Adrenal gland (tissue), 5 donors: ENCODE data around the gene ITFG1.

ENCODE experiments used
- CTCF ChIP-seq, 6 experiments: fragments of 450-650 bp in 4 of 6; fragments of 200-600 bp in 2 of 6; sonication (generic) in 1 of 6; IDR thresholded peaks; 1 replicate in 5 of 6; 2 replicates in 1 of 6; pipeline versions ENCODE4 v1.5.1 to v1.8.0; 2016 to 2021; ENCODE audit warnings: antibody characterized with exemption in 6 of 6, mild to moderate bottlenecking in 2 of 6, moderate library complexity in 1 of 6
- POLR2A ChIP-seq, 2 donors: fragments of 450-650 bp; IDR thresholded peaks; one replicate each; pipeline ENCODE4 v1.6.1; 2017; ENCODE audit warnings: antibody characterized with exemption in 2 of 2, mild to moderate bottlenecking in 2 of 2, moderate library complexity in 1 of 2
- donor health status: DM: no; HTN: no; CAD: no.

GRCh38 chr16:47504599-47504998, 43.7 kb upstream of the ITFG1 start:
- no peak for TF ChIP-seq CTCF (IDR thresholded peaks at IDR 0.05)
- TF ChIP-seq POLR2A (IDR thresholded peaks at IDR 0.05), result no peak
